GM12891 (cell line): Measurements from ENCODE around the gene RAB8B.

Source experiments
- POLR2A ChIP-seq: IDR thresholded peaks from 2 replicates; pipeline ENCODE4 v1.6.1; 2011; ENCODE audit warnings: low read depth, low read length, control low read depth
- TAF1 ChIP-seq: IDR thresholded peaks from 2 replicates; pipeline ENCODE4 v1.6.1; 2011; ENCODE audit warnings: low read depth, low read length, control low read depth

DNA sequence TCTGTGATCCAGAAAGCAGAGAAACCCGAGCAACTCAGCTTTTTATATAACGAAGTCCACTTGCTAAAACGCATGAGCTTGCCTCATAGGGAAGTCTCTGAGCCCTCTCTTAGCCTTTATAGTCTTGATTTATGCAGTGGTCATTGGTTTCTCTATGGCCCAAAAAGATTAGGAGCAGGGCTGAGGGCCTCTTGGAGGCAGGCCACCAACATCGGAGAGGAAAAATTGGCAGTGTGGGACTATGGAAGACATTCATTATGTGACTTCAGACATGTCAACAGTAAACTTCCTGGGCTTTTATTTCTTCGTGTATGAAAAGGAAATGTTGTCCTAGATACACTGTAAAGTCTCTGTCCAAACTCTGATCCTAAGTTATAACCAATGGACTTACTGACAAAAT is 13.5 kb downstream of the RAB8B start:
- TF ChIP-seq TAF1 (no peak), POLR2A (no peak)
